A549 (cell line): Measurements from ENCODE around the gene CLIP1.

ENCODE experiments used
- CTCF ChIP-seq: fragments of >200 bp; sonication (Bioruptor Twin); formaldehyde crosslinking; IDR thresholded peaks from 3 replicates; pipeline ENCODE4 v1.5.1; 2016
- HMGXB4 ChIP-seq: fragments of 250-450 bp; sonication (Bioruptor Pico); IDR thresholded peaks from 2 replicates; pipeline ENCODE4 v1.5.0; 2021; ENCODE audit warnings: mild to moderate bottlenecking, moderate library complexity, borderline replicate concordance
- JUNB ChIP-seq: fragments of >200 bp; sonication (Bioruptor Twin); formaldehyde crosslinking; IDR thresholded peaks from 2 replicates; pipeline ENCODE4 v1.6.1; 2016
- MAX ChIP-seq: IDR thresholded peaks from 2 replicates; pipeline ENCODE4 v1.6.1; 2012

- TF ChIP-seq MAX (no peak), CTCF (no peak), JUNB (no peak), HMGXB4 (CRISPR knock-in tag) (no peak)
These were observed 186.7 kb downstream of the CLIP1 start for GRCh38 chr12:122235741-122236140.
